ENCODE measurements around the gene HDGF. TPM values are rescaled to one million over a fixed set of nuclear protein-coding genes. Genes with fewer than 3 reads are reported as not detected.

The HDGF gene
- total and polyA plus RNA-seq, 2 of the 8 experiments (the other 6 are each of a cell fraction or from before 2014, with no cell fraction given): 145 to 391 TPM

GRCh38 chr1:156754219-156754618 is 2.7 kb upstream of the HDGF start (continued):
- TF ChIP-seq CHD7 (IDR thresholded peaks at IDR 0.05; ENCODE audit: insufficient replicate concordance, low read length): no peak

Data from H1 (cell line).